Panc1 (cell line): Measurements from ENCODE around the gene DYNC2LI1.

Experiments used
- POLR2AphosphoS5 ChIP-seq: IDR thresholded peaks from 2 replicates; pipeline ENCODE4 v1.6.1; 2012; ENCODE audit warnings: mild to moderate bottlenecking, low read depth, low read length, moderate library complexity
- TCF7L2 ChIP-seq: IDR thresholded peaks from 2 replicates; pipeline ENCODE4 v1.6.1; 2011; ENCODE audit warnings: mild to moderate bottlenecking, low read depth, low read length, inconsistent platforms
- TF ChIP-seq, protein P1 (sequence below): fragments of 450-650 bp; IDR thresholded peaks from 2 replicates; pipeline ENCODE4 v1.5.1; 2017; ENCODE audit warnings: mild to moderate bottlenecking

DNA sequence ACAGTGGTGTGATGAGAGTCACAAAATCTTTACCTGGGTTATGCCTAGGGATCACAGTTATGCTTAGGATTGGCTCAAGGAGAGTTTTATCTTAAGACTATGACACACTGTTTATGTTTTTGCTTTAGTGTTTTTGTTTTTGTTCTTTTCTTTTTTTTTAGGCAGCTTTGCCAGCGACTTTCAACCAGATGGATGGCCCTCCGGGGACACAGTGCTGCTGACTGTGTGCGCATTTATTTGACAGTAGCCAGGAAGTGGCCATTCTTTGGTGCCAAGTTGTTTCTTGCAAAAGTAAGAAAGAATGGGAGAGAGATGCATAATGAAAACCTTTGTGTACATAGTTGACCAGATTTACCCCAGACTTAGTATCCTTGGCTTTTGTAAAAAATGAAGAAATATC lies 15.1 kb upstream of the DYNC2LI1 start:
- TF ChIP-seq, protein P1, sequence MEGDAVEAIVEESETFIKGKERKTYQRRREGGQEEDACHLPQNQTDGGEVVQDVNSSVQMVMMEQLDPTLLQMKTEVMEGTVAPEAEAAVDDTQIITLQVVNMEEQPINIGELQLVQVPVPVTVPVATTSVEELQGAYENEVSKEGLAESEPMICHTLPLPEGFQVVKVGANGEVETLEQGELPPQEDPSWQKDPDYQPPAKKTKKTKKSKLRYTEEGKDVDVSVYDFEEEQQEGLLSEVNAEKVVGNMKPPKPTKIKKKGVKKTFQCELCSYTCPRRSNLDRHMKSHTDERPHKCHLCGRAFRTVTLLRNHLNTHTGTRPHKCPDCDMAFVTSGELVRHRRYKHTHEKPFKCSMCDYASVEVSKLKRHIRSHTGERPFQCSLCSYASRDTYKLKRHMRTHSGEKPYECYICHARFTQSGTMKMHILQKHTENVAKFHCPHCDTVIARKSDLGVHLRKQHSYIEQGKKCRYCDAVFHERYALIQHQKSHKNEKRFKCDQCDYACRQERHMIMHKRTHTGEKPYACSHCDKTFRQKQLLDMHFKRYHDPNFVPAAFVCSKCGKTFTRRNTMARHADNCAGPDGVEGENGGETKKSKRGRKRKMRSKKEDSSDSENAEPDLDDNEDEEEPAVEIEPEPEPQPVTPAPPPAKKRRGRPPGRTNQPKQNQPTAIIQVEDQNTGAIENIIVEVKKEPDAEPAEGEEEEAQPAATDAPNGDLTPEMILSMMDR: no peak
- TF ChIP-seq TCF7L2 (no peak), POLR2AphosphoS5 (no peak)
